OCI-LY7 (cell line): ENCODE results near the gene CAP2.

Source experiments
- CTCF ChIP-seq: fragments of 200-600 bp; sonication (generic); conservative IDR thresholded peaks from 2 replicates; pipeline ENCODE4 v1.5.1; 2014; ENCODE audit warnings: mild to moderate bottlenecking, antibody characterized with exemption, low read length, moderate library complexity, mixed read lengths
- EZH2phosphoT487 ChIP-seq: fragments of 200-600 bp; sonication (generic); IDR thresholded peaks from 2 replicates; pipeline ENCODE4 v1.6.1; 2018; ENCODE audit warnings: low read depth, borderline replicate concordance, mild to moderate bottlenecking, mixed run types, antibody characterized with exemption, low read length, moderate library complexity, mixed read lengths

- no peak for TF ChIP-seq CTCF
- TF ChIP-seq EZH2phosphoT487 = no peak
Measured at GRCh38 chr6:17501982-17502704, 108.7 kb downstream of the CAP2 start.
